ENCODE results near the gene NHERF1. TPM values are rescaled to one million over a fixed set of nuclear protein-coding genes. Genes with fewer than 3 reads are reported as not detected.

The NHERF1 gene
- total and polyA plus RNA-seq, 7 experiments from 2014 or later: 93.1 to 393 (median 165) TPM

DNA sequence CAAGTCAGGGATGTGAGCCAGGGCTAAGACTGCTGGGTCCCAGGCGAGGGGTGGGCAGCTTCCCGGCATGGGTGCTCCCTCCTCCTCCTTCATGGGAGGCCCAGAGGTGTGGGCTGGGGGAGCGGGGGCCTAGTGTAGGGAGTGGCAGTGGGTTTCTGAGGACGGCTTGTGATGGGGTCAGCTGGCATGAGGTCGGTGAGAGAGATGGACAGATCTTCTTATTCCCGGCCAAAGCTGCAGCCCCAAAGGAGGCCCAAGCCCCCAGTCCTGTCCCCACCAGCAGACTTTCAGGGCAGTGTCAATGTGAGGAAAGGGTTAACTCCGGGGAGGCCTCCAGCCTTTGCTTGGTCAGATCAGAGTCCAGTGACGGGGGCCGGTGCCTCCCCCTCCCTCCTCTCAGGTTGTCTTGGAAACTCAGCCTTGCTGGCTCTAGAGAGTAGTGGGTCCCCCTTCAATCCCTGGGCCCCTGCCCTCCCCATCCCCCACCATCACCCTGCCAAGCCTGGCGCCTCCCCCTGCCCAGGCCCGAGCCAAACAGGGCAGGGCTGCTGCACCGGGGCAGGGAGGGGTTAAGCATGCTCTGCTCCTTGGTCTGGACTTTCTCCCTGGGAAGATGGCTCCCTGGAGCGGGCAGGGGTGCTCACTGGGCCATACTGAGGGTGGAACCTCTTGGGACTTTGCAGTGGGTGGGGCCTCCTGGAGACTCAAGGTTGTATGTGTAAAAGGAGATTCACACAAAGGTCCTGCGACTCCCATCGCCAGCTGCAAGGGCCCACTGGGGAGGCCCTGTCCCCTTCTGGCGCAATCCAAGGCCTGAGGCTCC, 15.3 kb downstream of the NHERF1 start:
- Mint-ChIP-seq H3K27ac (peak overlapping the region in 4 of 9 donors; percentile 20 to 48 (median 33)), H3K27me3 (no peaks in the 10 kb centered on the region), H3K4me3 (peak overlapping the region in 1 of 10 donors; percentile 35), H3K36me3 (peaks cover 5 to 15% (median 5%) of the 10 kb centered on the region in 5 donors), H3K4me1 (peaks cover 16 to 48% (median 38%) of the 10 kb centered on the region in 7 donors), H3K9me3 (no peaks in the 10 kb centered on the region)
- peaks cover 5 to 79% (median 21%) of the 10 kb centered on the region in 3 experiments for H3K36me3 ChIP-seq (ENCODE audit: control insufficient read depth in 2 of 3, insufficient read depth in 3 of 3, low read length in 3 of 3)
- ChIA-PET POLR2A (interaction anchor here (1.5 to 20.3 kb wide), 3 partner anchors 11 to 17 kb away, joined by 4 to 372 read pairs (median 8); partner anchors contain the start of gene NAT9), CTCF (interaction anchor here (1.2 kb wide), 1 partner anchor 17 kb away, joined by 3 read pairs; no protein-coding TSS in a partner anchor)
- no peaks in the 10 kb centered on the region for H3K27me3 ChIP-seq (ENCODE audit: control insufficient read depth in 2 of 2, insufficient read depth in 2 of 2, low read length in 2 of 2)
- H3K4me1 ChIP-seq (ENCODE audit: control insufficient read depth in 2 of 2, insufficient read depth in 2 of 2, low read length in 2 of 2): peaks cover 29 to 42% of the 10 kb centered on the region in 2 donors
- ATAC-seq (no peak), DNase-seq (no peak)
- H3K4me3 ChIP-seq (ENCODE audit: low read length): no peak overlapping the region
- intact Hi-C loops (cut with micrococcal nuclease): no loop called here
- peak overlapping the region; percentile 47 for H3K27ac ChIP-seq (ENCODE audit: low read depth, low read length)
- H3K9me3 ChIP-seq (ENCODE audit: control insufficient read depth in 2 of 3, low read length in 3 of 3): no peaks in the 10 kb centered on the region

DNA sequence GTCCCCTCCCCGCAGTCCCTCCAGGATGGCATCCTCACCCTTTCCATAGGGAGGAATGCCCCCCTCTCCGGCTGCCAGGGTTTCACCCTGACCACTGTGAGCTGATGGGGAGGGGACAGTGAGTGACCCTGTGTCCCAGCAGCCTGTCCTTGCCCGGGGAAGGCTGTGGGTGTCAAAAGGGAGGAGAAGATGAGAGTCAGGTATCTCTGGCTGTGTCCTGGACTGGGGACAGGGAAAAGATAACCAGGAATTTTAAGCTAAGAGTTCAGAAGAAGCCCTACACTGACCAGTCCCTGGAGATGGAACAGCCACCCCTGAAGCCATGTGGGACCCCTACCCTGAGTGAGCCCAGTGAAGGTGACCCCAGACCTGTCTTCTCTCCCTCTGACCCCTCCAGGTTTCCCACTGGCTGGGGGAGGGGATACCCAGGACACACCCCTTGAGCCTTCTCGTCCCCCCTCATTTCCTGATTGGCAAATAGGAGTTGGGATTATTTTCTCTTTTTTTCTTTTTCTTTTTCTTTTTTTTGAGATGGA, 16.4 kb downstream of the NHERF1 start:
- Mint-ChIP-seq H3K4me3 (no peak overlapping the region), H3K36me3 (peaks cover 6 to 16% (median 8%) of the 10 kb centered on the region in 5 donors), H3K9me3 (no peaks in the 10 kb centered on the region), H3K27me3 (no peaks in the 10 kb centered on the region), H3K27ac (peak overlapping the region in 6 of 9 donors; percentile 13 to 81 (median 54)), H3K4me1 (peaks cover 7 to 37% (median 27%) of the 10 kb centered on the region in 7 donors)
- intact Hi-C loops (cut with micrococcal nuclease): no loop called here
- POLR2A ChIA-PET: no interaction called here
- Histone ChIP-seq H3K36me3 (ENCODE audit: control insufficient read depth in 2 of 3, insufficient read depth in 3 of 3, low read length in 3 of 3) (peaks cover 6 to 90% (median 21%) of the 10 kb centered on the region in 3 experiments), H3K4me1 (ENCODE audit: control insufficient read depth in 2 of 2, insufficient read depth in 2 of 2, low read length in 2 of 2) (peaks cover 18 to 32% of the 10 kb centered on the region in 2 donors), H3K27me3 (ENCODE audit: control insufficient read depth in 2 of 2, insufficient read depth in 2 of 2, low read length in 2 of 2) (no peaks in the 10 kb centered on the region), H3K4me3 (ENCODE audit: low read length) (no peak overlapping the region), H3K9me3 (ENCODE audit: control insufficient read depth in 2 of 3, low read length in 3 of 3) (no peaks in the 10 kb centered on the region), H3K27ac (ENCODE audit: low read depth, low read length) (peak overlapping the region; percentile 35)
- DNase-seq (no peak), ATAC-seq (no peak)
- CTCF ChIA-PET: interaction anchor here (1.2 kb wide), 1 partner anchor 18 kb away, joined by 3 read pairs; no protein-coding TSS in a partner anchor

DNA sequence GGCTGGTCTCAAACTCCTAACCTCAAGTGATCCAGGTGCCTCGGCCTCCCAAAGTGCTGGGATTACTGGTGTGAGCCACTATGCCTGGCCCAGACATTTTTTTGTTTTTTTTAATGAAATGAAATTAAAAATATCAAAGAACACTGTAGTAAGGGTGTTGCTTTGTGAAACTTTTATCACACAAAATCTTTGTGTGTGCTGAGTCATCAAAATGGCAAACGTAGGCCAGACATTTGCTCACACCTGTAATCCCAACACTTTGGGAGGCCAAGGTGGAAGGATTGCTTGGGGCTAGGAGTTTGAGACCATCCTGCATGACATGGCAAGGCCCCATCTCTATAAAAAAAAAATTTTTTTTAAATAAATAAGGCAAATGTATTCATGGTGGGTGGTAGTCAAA, 18.0 kb downstream of the NHERF1 start:
- Mint-ChIP-seq H3K9me3 (no peaks in the 10 kb centered on the region), H3K27me3 (no peaks in the 10 kb centered on the region), H3K27ac (peak overlapping the region in 4 of 9 donors; percentile 43 to 89 (median 65)), H3K36me3 (peaks cover 6 to 25% (median 8%) of the 10 kb centered on the region in 5 donors), H3K4me3 (no peak overlapping the region), H3K4me1 (peaks cover 7 to 34% (median 22%) of the 10 kb centered on the region in 7 donors)
- POLR2A ChIA-PET: interaction anchor here (0.9 to 16.9 kb wide), 2 partner anchors 12 to 15 kb away, joined by 3 to 372 read pairs; partner anchors contain the start of gene NHERF1
- no peak for DNase-seq
- CTCF ChIA-PET: interaction anchor here (0.8 to 5.1 kb wide), 3 partner anchors 17 to 109 kb away, joined by 3 to 34 read pairs (median 4); no protein-coding TSS in a partner anchor
- ATAC-seq: no peak
- Histone ChIP-seq H3K27ac (ENCODE audit: low read depth, low read length) (peak overlapping the region; percentile 61), H3K36me3 (ENCODE audit: control insufficient read depth in 2 of 3, insufficient read depth in 3 of 3, low read length in 3 of 3) (peaks cover 12 to 97% (median 28%) of the 10 kb centered on the region in 3 experiments), H3K4me1 (ENCODE audit: control insufficient read depth in 2 of 2, insufficient read depth in 2 of 2, low read length in 2 of 2) (peaks cover 10 to 16% of the 10 kb centered on the region in 2 donors), H3K27me3 (ENCODE audit: control insufficient read depth in 2 of 2, insufficient read depth in 2 of 2, low read length in 2 of 2) (no peaks in the 10 kb centered on the region), H3K4me3 (ENCODE audit: low read length) (no peak overlapping the region), H3K9me3 (ENCODE audit: control insufficient read depth in 2 of 3, low read length in 3 of 3) (no peaks in the 10 kb centered on the region)
- intact Hi-C loops (cut with micrococcal nuclease): no loop called here

DNA sequence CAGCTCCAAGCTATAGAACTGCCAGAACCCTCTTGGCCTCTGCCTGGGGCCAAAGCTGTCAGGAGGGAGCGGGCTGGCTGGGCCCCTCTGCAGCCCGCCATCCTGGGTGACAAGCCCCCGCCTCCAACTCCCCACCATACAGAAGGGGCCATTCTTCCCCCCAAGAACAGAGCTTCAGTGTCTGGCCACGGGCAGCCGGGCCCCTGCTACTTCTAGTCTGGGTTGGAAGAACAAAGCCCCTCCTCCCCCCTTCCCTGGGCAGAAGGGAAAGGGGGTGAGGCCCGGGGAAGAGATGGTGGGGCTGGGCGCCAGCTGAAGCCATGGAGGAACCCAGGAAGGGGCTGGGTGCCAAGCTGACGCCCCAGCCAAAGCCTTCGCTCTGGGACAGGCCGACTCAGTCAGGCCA, 18.7 kb downstream of the NHERF1 start:
- H3K36me3 Mint-ChIP-seq: peaks cover 6 to 31% (median 8%) of the 10 kb centered on the region in 5 donors
- Histone ChIP-seq H3K4me3 (ENCODE audit: low read length) (no peak overlapping the region), H3K36me3 (ENCODE audit: control insufficient read depth in 2 of 3, insufficient read depth in 3 of 3, low read length in 3 of 3) (peaks cover 12 to 97% (median 28%) of the 10 kb centered on the region in 3 experiments), H3K27me3 (ENCODE audit: control insufficient read depth in 2 of 2, insufficient read depth in 2 of 2, low read length in 2 of 2) (no peaks in the 10 kb centered on the region), H3K27ac (ENCODE audit: low read depth, low read length) (peak overlapping the region; percentile 61), H3K4me1 (ENCODE audit: control insufficient read depth in 2 of 2, insufficient read depth in 2 of 2, low read length in 2 of 2) (peaks cover 8 to 10% of the 10 kb centered on the region in 2 donors), H3K9me3 (ENCODE audit: control insufficient read depth in 2 of 3, low read length in 3 of 3) (no peaks in the 10 kb centered on the region)
- H3K27ac Mint-ChIP-seq: peak overlapping the region in 5 of 9 donors; percentile 46 to 89 (median 79)
- intact Hi-C loops (cut with micrococcal nuclease): no loop called here
- no peaks in the 10 kb centered on the region for H3K9me3 Mint-ChIP-seq
- no peak for DNase-seq
- POLR2A ChIA-PET: interaction anchor here (0.7 to 16.9 kb wide), 3 partner anchors 13 to 1056 kb away, joined by 3 to 372 read pairs (median 3); partner anchors contain the start of gene NHERF1
- H3K4me1 Mint-ChIP-seq: peaks cover 7 to 30% (median 26%) of the 10 kb centered on the region in 7 donors
- CTCF ChIA-PET: interaction anchor here (0.6 to 5.1 kb wide), 2 partner anchors 21 to 31 kb away, joined by 3 to 34 read pairs; no protein-coding TSS in a partner anchor
- H3K4me3 Mint-ChIP-seq: no peak overlapping the region
- no peaks in the 10 kb centered on the region for H3K27me3 Mint-ChIP-seq
- no peak for ATAC-seq

DNA sequence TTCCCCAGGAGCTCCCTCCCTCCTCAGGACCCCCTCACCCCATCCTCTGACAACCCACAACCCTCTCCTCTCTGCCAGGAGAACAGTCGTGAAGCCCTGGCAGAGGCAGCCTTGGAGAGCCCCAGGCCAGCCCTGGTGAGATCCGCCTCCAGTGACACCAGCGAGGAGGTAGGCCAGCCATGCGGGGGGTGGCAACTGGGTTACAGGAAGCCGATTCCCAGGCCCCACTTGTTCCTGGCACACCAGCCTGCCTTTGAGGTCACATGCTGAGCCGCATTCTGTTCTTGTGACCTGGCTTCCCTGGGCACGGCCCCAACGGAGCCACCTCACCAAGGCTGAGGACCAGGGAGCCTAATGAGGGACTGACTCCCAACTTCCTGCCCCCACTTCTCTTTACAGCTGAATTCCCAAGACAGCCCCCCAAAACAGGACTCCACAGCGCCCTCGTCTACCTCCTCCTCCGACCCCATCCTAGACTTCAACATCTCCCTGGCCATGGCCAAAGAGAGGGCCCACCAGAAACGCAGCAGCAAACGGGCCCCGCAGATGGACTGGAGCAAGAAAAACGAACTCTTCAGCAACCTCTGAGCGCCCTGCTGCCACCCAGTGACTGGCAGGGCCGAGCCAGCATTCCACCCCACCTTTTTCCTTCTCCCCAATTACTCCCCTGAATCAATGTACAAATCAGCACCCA, 19.8 kb downstream of the NHERF1 start:
- Mint-ChIP-seq H3K9me3 (no peaks in the 10 kb centered on the region), H3K27ac (peak overlapping the region in 8 of 9 donors; percentile 57 to 93 (median 78)), H3K36me3 (peaks cover 6 to 41% (median 17%) of the 10 kb centered on the region in 5 donors), H3K27me3 (no peaks in the 10 kb centered on the region), H3K4me3 (no peak overlapping the region), H3K4me1 (peaks cover 7 to 34% (median 26%) of the 10 kb centered on the region in 7 donors)
- Histone ChIP-seq H3K36me3 (ENCODE audit: control insufficient read depth in 2 of 3, insufficient read depth in 3 of 3, low read length in 3 of 3) (peaks cover 12 to 98% (median 28%) of the 10 kb centered on the region in 3 experiments), H3K4me3 (ENCODE audit: low read length) (no peak overlapping the region), H3K4me1 (ENCODE audit: control insufficient read depth in 2 of 2, insufficient read depth in 2 of 2, low read length in 2 of 2) (peaks cover 5 to 8% of the 10 kb centered on the region in 2 donors), H3K27me3 (ENCODE audit: control insufficient read depth in 2 of 2, insufficient read depth in 2 of 2, low read length in 2 of 2) (no peaks in the 10 kb centered on the region), H3K27ac (ENCODE audit: low read depth, low read length) (peak overlapping the region; percentile 19), H3K9me3 (ENCODE audit: control insufficient read depth in 2 of 3, low read length in 3 of 3) (no peaks in the 10 kb centered on the region)
- ChIA-PET CTCF (interaction anchor here (5.1 kb wide), 1 partner anchor 23 kb away, joined by 34 read pairs; no protein-coding TSS in a partner anchor), POLR2A (interaction anchor here (16.9 kb wide), 1 partner anchor 14 kb away, joined by 372 read pairs; the partner anchor contains the start of gene NHERF1)
- no peak for ATAC-seq
- intact Hi-C loops (cut with micrococcal nuclease): no loop called here
- DNase-seq: no peak

DNA sequence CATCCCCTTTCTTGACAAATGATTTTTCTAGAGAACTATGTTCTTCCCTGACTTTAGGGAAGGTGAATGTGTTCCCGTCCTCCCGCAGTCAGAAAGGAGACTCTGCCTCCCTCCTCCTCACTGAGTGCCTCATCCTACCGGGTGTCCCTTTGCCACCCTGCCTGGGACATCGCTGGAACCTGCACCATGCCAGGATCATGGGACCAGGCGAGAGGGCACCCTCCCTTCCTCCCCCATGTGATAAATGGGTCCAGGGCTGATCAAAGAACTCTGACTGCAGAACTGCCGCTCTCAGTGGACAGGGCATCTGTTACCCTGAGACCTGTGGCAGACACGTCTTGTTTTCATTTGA, 20.3 kb downstream of the NHERF1 start:
- Mint-ChIP-seq H3K9me3 (no peaks in the 10 kb centered on the region), H3K4me3 (no peak overlapping the region), H3K4me1 (peaks cover 7 to 38% (median 27%) of the 10 kb centered on the region in 7 donors), H3K27me3 (no peaks in the 10 kb centered on the region), H3K36me3 (peaks cover 6 to 42% (median 17%) of the 10 kb centered on the region in 5 donors), H3K27ac (peak overlapping the region in 8 of 9 donors; percentile 57 to 93 (median 74))
- ChIA-PET CTCF (interaction anchor here (1.2 to 11.7 kb wide), 5 partner anchors 13 to 112 kb away, joined by 3 to 165 read pairs (median 34); no protein-coding TSS in a partner anchor), POLR2A (interaction anchor here (3.5 to 16.9 kb wide), 2 partner anchors 15 to 31 kb away, joined by 20 to 372 read pairs; partner anchors contain the start of genes NHERF1 and RAB37)
- Histone ChIP-seq H3K4me1 (ENCODE audit: control insufficient read depth in 2 of 2, insufficient read depth in 2 of 2, low read length in 2 of 2) (peaks cover 1 to 8% of the 10 kb centered on the region in 2 donors), H3K36me3 (ENCODE audit: control insufficient read depth in 2 of 3, insufficient read depth in 3 of 3, low read length in 3 of 3) (peaks cover 12 to 97% (median 28%) of the 10 kb centered on the region in 3 experiments), H3K4me3 (ENCODE audit: low read length) (no peak overlapping the region), H3K9me3 (ENCODE audit: control insufficient read depth in 2 of 3, low read length in 3 of 3) (no peaks in the 10 kb centered on the region), H3K27ac (ENCODE audit: low read depth, low read length) (peak overlapping the region; percentile 19), H3K27me3 (ENCODE audit: control insufficient read depth in 2 of 2, insufficient read depth in 2 of 2, low read length in 2 of 2) (no peaks in the 10 kb centered on the region)
- DNase-seq: no peak
- intact Hi-C loops (cut with micrococcal nuclease): no loop called here
- ATAC-seq: no peak

Data from naive thymus-derived CD4-positive, alpha-beta T cell (primary cell).